OCI-LY3 (cell line): ENCODE measurements around the gene ZDHHC14.

ENCODE experiments used
- CTCF ChIP-seq: fragments of 200-600, 300-600 bp; sonication (generic); IDR thresholded peaks from 2 replicates; pipeline ENCODE4 v1.5.1; 2014; ENCODE audit warnings: antibody characterized with exemption, low read length, low read depth
- EZH2phosphoT487 ChIP-seq: fragments of 200-600 bp; shearing (Covaris generic); IDR thresholded peaks from 2 replicates; pipeline ENCODE4 v1.6.1; 2018; ENCODE audit warnings: antibody characterized with exemption, mixed run types, low read depth

- TF ChIP-seq CTCF (no peak), EZH2phosphoT487 (no peak)
Observed at GRCh38 chr6:157520596-157521361, 139.8 kb downstream of the ZDHHC14 start.
